HepG2 (cell line): ENCODE measurements around the gene SETD2. TPM values are rescaled to one million over a fixed set of nuclear protein-coding genes. Genes with fewer than 3 reads are reported as not detected.

Experiments
- ELF3 ChIP-seq: IDR thresholded peaks from 2 replicates; pipeline ENCODE4 v1.6.1; 2016; ENCODE audit warnings: missing genetic modification reagents, missing compliant biosample characterization
- GATA4 ChIP-seq: sonication (generic); IDR thresholded peaks from 2 replicates; pipeline ENCODE4 v1.6.1; 2016; ENCODE audit warnings: antibody characterized with exemption, low read depth, borderline replicate concordance
- HIVEP1 ChIP-seq: sonication (generic); formaldehyde crosslinking; IDR thresholded peaks from 2 replicates; pipeline ENCODE4 v1.4.0; 2020; ENCODE audit warnings: mild to moderate bottlenecking, missing genetic modification reagents
- IKZF1 ChIP-seq: fragments of 450-650 bp; IDR thresholded peaks from 2 replicates; pipeline ENCODE4 v1.7.1; 2016
- KDM1A ChIP-seq: IDR thresholded peaks from 2 replicates; pipeline ENCODE4 v1.6.1; 2016; ENCODE audit warnings: missing compliant biosample characterization
- MED13 ChIP-seq: sonication (generic); formaldehyde crosslinking; IDR thresholded peaks from 2 replicates; pipeline ENCODE4 v1.5.0; 2020; ENCODE audit warnings: missing genetic modification reagents
- MIER2 ChIP-seq: IDR thresholded peaks from 2 replicates; pipeline ENCODE4 v1.6.1; 2016; ENCODE audit warnings: missing biosample characterization, missing genetic modification reagents
- NFE2 ChIP-seq: sonication (generic); formaldehyde crosslinking; IDR thresholded peaks from 2 replicates; pipeline ENCODE4 v1.4.0; 2020; ENCODE audit warnings: missing genetic modification reagents
- NFIC ChIP-seq: IDR thresholded peaks from 2 replicates; pipeline ENCODE4 v1.6.1; 2012; ENCODE audit warnings: mild to moderate bottlenecking, low read length, inconsistent platforms
- NR2F6 ChIP-seq, 2 experiments: IDR thresholded peaks; 2 replicates each; pipeline ENCODE4 v1.6.1; 2016; ENCODE audit warnings: antibody characterized with exemption in 1 of 2, mild to moderate bottlenecking in 1 of 2
- RELA ChIP-seq: sonication (generic); formaldehyde crosslinking; IDR thresholded peaks from 2 replicates; pipeline ENCODE4 v1.4.0; 2020; ENCODE audit warnings: missing genetic modification reagents
- SMAD3 ChIP-seq: sonication (generic); formaldehyde crosslinking; IDR thresholded peaks from 2 replicates; pipeline ENCODE4 v1.4.0; 2020; ENCODE audit warnings: missing genetic modification reagents
- SMC3 ChIP-seq: IDR thresholded peaks from 2 replicates; pipeline ENCODE4 v1.6.1; 2011; ENCODE audit warnings: low read length, improper control_type of control experiment
- SP2 ChIP-seq: sonication (generic); formaldehyde crosslinking; IDR thresholded peaks from 2 replicates; pipeline ENCODE4 v1.5.1; 2020; ENCODE audit warnings: mild to moderate bottlenecking, missing genetic modification reagents
- SUZ12 ChIP-seq: fragments of 150-350 bp; IDR thresholded peaks from 2 replicates; pipeline ENCODE4 v1.6.1; 2014; ENCODE audit warnings: low read depth, low read length
- TGIF2 ChIP-seq: IDR thresholded peaks from 2 replicates; pipeline ENCODE4 v1.6.1; 2016; ENCODE audit warnings: control low read depth, missing compliant biosample characterization
- ZFY ChIP-seq: sonication (generic); formaldehyde crosslinking; IDR thresholded peaks from 2 replicates; pipeline ENCODE4 v1.4.0; 2020; ENCODE audit warnings: missing genetic modification reagents
- ZNF251 ChIP-seq: sonication (generic); formaldehyde crosslinking; IDR thresholded peaks from 2 replicates; pipeline ENCODE4 v1.9.0; 2021; ENCODE audit warnings: mild to moderate bottlenecking, missing genetic modification reagents
- ZNF577 ChIP-seq: sonication (generic); formaldehyde crosslinking; IDR thresholded peaks from 2 replicates; pipeline ENCODE4 v1.4.0; 2020; ENCODE audit warnings: mild to moderate bottlenecking, low read depth, missing genetic modification reagents, borderline replicate concordance
- ZNF878 ChIP-seq: sonication (generic); formaldehyde crosslinking; IDR thresholded peaks from 2 replicates; pipeline ENCODE4 v1.8.1; 2023; ENCODE audit warnings: mild to moderate bottlenecking, missing genetic modification reagents, moderate library complexity
- ZSCAN31 ChIP-seq: sonication (generic); formaldehyde crosslinking; IDR thresholded peaks from 2 replicates; pipeline ENCODE4 v1.5.0; 2020; ENCODE audit warnings: low read depth, mild to moderate bottlenecking, missing genetic modification reagents
- polyA plus RNA-seq, 8 experiments: library from polyadenylated mRNA; depleted of rRNA in 3 of 8; stranded (reverse) in 7 of 8; unstranded in 1 of 8; fragments of >200 nt; fragmentation: Illumina TruSeq in 4 of 8; extraction: Trizol in 4 of 8; gene quantifications; 2 replicates each; pipeline versions ENCODE4 v1.2.1 to v1.2.3, GENCODE V29; 2011 to 2016; ENCODE audit warnings: low read depth in 4 of 8, missing spikeins in 1 of 8, mixed read lengths in 1 of 8; ENCODE audit not compliant: insufficient read depth in 1 of 8
- total RNA-seq, 5 experiments: library from RNA; depleted of rRNA; stranded (reverse); fragments of >200 nt; fragmentation: Illumina TruSeq; extraction: Trizol; gene quantifications; 2 replicates each; pipeline ENCODE4 v1.2.3, GENCODE V29; 2016; ENCODE audit warnings: low read depth in 1 of 5
- TF ChIP-seq, protein P1 (sequence below): sonication (generic); formaldehyde crosslinking; IDR thresholded peaks from 2 replicates; pipeline ENCODE4 v1.8.1; 2023; ENCODE audit warnings: mild to moderate bottlenecking, inconsistent platforms, moderate library complexity, missing genetic modification reagents, borderline replicate concordance
- TF ChIP-seq, protein P2 (sequence below): sonication (generic); formaldehyde crosslinking; IDR thresholded peaks from 2 replicates; pipeline ENCODE4 v1.4.0; 2020; ENCODE audit warnings: missing genetic modification reagents, low read depth, mild to moderate bottlenecking, borderline replicate concordance
- TF ChIP-seq, protein P3 (sequence below): sonication (generic); formaldehyde crosslinking; IDR thresholded peaks from 2 replicates; pipeline ENCODE4 v1.4.0; 2020; ENCODE audit warnings: missing genetic modification reagents, borderline replicate concordance
- TF ChIP-seq, protein P4 (sequence below): sonication (generic); formaldehyde crosslinking; IDR thresholded peaks from 2 replicates; pipeline ENCODE4 v1.8.0; 2022; ENCODE audit warnings: missing genetic modification reagents, mild to moderate bottlenecking, inconsistent platforms, borderline replicate concordance

SETD2 gene
- total and polyA plus RNA-seq, 2 of the 13 experiments (the other 11 are each of a cell fraction or from before 2014, with no cell fraction given): 14.2 to 24.2 TPM

DNA sequence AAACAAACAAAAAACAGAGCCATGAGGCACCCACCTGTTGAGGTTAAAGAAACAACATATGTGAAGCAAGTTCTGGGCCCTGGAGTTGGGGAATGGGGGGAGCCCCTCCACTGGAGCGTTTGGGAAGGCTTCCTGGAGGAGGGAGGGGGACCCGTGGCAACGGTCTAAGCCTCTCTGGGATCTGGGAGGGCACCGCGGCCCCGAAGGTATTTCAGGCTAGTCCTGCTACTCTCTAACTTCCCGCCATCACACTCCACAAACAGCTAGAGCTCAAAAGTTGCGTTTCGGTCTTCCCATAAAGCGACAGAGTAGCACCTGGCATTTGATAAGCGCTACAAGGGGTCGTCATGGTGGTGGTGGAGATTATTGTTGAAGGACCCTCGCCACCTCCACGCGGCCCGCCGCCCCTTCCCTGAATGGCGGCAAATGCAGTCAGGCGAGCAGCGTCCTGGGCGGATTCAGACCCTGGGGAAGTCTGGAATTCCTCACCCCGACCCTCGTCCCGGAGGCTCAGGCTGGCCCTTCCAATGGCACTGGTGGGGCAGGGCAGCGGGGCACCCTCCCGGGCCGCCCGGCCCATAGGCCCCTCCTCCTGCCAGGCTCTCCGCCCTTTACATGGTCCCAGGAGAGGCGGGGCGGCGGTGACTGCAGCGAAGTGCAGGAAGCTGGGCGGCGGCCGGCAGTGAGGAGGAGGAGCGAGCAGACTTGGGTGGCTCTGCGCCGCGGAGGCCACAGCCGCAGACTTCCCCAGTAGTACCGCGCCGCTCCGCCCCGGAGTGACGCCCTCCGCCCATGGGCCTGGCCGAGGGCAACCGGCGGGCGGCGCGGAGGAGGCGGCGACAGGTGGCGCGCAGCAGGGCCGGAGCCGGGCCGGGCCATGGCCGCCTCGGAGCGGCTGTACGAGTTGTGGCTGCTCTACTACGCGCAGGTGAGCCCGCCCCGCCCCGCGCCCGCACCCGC is 184.6 kb downstream of the SETD2 start, which contains the start of gene NBEAL2 (continued):
- no peak for TF ChIP-seq ZNF577
- 0 out of 2 replicates have a peak, but pooled peaks have one; percentile 28 for TF ChIP-seq RELA (CRISPR knock-in tag)
- TF ChIP-seq IKZF1: no peak
- no peak for TF ChIP-seq SMC3
- TF ChIP-seq ZFY: peak; percentile 76
- 0 out of 2 replicates have a peak, but pooled peaks have one; percentile 21 for TF ChIP-seq MIER2 (CRISPR knock-in tag)
- TF ChIP-seq KDM1A (CRISPR knock-in tag): no peak
- TF ChIP-seq NR2F6 (IDR thresholded peaks at IDR 0.05): no peak
- TF ChIP-seq NR2F6 (CRISPR knock-in tag; IDR thresholded peaks at IDR 0.05): peak; percentile 38; the same call in 1 of the 2 replicates
- TF ChIP-seq SUZ12: no peak
- TF ChIP-seq MED13 (CRISPR knock-in tag): no peak
- TF ChIP-seq NFE2 (CRISPR knock-in tag): no peak
- no peak for TF ChIP-seq ZNF251 (CRISPR knock-in tag)
- TF ChIP-seq HIVEP1 (CRISPR knock-in tag): peak; percentile 64; the same call in 1 of the 2 replicates
- TF ChIP-seq, protein P1, sequence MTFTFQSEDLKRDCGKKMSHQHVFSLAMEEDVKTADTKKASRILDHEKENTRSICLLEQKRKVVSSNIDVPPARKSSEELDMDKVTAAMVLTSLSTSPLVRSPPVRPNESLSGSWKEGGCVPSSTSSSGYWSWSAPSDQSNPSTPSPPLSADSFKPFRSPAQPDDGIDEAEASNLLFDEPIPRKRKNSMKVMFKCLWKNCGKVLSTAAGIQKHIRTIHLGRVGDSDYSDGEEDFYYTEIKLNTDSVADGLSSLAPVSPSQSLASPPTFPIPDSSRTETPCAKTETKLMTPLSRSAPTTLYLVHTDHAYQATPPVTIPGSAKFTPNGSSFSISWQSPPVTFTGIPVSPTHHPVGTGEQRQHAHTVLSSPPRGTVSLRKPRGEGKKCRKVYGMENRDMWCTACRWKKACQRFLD (CRISPR knock-in tag): peak; percentile 27; the same call in 1 of the 2 replicates
- TF ChIP-seq NFIC: no peak
- TF ChIP-seq TGIF2 (CRISPR knock-in tag): no peak
- TF ChIP-seq, protein P2, sequence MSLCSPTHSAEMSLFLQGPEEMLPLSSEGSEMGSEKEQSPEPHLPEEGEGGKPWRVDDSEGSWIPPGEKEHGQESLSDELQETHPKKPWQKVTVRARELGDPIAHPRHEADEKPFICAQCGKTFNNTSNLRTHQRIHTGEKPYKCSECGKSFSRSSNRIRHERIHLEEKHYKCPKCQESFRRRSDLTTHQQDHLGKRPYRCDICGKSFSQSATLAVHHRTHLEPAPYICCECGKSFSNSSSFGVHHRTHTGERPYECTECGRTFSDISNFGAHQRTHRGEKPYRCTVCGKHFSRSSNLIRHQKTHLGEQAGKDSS (CRISPR knock-in tag): peak; percentile 22; the same call in 1 of the 2 replicates
- TF ChIP-seq, protein P3, sequence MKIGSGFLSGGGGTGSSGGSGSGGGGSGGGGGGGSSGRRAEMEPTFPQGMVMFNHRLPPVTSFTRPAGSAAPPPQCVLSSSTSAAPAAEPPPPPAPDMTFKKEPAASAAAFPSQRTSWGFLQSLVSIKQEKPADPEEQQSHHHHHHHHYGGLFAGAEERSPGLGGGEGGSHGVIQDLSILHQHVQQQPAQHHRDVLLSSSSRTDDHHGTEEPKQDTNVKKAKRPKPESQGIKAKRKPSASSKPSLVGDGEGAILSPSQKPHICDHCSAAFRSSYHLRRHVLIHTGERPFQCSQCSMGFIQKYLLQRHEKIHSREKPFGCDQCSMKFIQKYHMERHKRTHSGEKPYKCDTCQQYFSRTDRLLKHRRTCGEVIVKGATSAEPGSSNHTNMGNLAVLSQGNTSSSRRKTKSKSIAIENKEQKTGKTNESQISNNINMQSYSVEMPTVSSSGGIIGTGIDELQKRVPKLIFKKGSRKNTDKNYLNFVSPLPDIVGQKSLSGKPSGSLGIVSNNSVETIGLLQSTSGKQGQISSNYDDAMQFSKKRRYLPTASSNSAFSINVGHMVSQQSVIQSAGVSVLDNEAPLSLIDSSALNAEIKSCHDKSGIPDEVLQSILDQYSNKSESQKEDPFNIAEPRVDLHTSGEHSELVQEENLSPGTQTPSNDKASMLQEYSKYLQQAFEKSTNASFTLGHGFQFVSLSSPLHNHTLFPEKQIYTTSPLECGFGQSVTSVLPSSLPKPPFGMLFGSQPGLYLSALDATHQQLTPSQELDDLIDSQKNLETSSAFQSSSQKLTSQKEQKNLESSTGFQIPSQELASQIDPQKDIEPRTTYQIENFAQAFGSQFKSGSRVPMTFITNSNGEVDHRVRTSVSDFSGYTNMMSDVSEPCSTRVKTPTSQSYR (CRISPR knock-in tag): no peak
- TF ChIP-seq SMAD3: 0 out of 2 replicates have a peak, but pooled peaks have one; percentile 19
- peak; percentile 17; the same call in 1 of the 2 replicates for TF ChIP-seq GATA4
- TF ChIP-seq ELF3 (CRISPR knock-in tag): peak; percentile 79
- TF ChIP-seq, protein P4, sequence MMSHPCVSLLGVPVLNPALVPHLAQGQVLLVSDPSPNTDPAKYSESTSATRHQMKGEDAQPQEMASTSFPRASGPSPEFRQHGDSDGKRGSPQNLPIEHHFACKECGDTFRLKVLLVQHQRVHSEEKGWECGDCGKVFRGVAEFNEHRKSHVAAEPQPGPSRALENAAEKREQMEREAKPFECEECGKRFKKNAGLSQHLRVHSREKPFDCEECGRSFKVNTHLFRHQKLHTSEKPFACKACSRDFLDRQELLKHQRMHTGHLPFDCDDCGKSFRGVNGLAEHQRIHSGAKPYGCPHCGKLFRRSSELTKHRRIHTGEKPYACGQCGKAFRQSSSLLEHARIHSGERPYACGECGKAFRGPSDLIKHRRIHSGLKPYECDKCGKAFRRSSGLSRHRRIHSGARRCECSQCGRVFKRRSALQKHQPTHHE (CRISPR knock-in tag): peak; percentile 84; the same call in 1 of the 2 replicates
- TF ChIP-seq SP2 (CRISPR knock-in tag): 0 out of 2 replicates have a peak, but pooled peaks have one; percentile 31
- TF ChIP-seq ZNF878 (CRISPR knock-in tag): no peak
- peak; percentile 84; the same call in 1 of the 2 replicates for TF ChIP-seq ZSCAN31 (CRISPR knock-in tag)
